HEK293 (cell line): ENCODE results near the gene TPI1.
A peak's percentile ranks its signal among the peaks of the same experiment; 100 is the strongest.

ENCODE experiments used
- ATF2 ChIP-seq: fragments of 450-650 bp; formaldehyde crosslinking; IDR thresholded peaks from 2 replicates; pipeline ENCODE4 v1.5.1; 2016; ENCODE audit warnings: missing biosample characterization, missing genetic modification characterization, low read depth
- GLIS1 ChIP-seq: fragments of 450-650 bp; formaldehyde crosslinking; IDR thresholded peaks from 2 replicates; pipeline ENCODE4 v1.5.1; 2016; ENCODE audit warnings: missing biosample characterization, missing genetic modification characterization
- GLIS2 ChIP-seq: fragments of 450-650 bp; formaldehyde crosslinking; IDR thresholded peaks from 2 replicates; pipeline ENCODE4 v1.5.1; 2016; ENCODE audit warnings: missing biosample characterization, missing genetic modification characterization
- KLF17 ChIP-seq: fragments of 450-650 bp; formaldehyde crosslinking; IDR thresholded peaks from 2 replicates; pipeline ENCODE4 v1.5.1; 2016; ENCODE audit warnings: missing biosample characterization, missing genetic modification characterization
- OVOL3 ChIP-seq: fragments of 450-650 bp; formaldehyde crosslinking; IDR thresholded peaks from 2 replicates; pipeline ENCODE4 v1.5.1; 2016; ENCODE audit warnings: missing biosample characterization, missing genetic modification characterization
- PRDM2 ChIP-seq: fragments of 450-650 bp; formaldehyde crosslinking; IDR thresholded peaks from 2 replicates; pipeline ENCODE4 v1.5.1; 2016; ENCODE audit warnings: missing biosample characterization, missing genetic modification characterization, borderline replicate concordance
- REST ChIP-seq: fragments of 450-650 bp; formaldehyde crosslinking; IDR thresholded peaks from 2 replicates; pipeline ENCODE4 v1.5.1; 2016; ENCODE audit warnings: missing biosample characterization, missing genetic modification characterization
- SALL2 ChIP-seq: fragments of 450-650 bp; formaldehyde crosslinking; IDR thresholded peaks from 2 replicates; pipeline ENCODE4 v1.5.0; 2017; ENCODE audit warnings: missing biosample characterization, mild to moderate bottlenecking, missing genetic modification characterization, borderline replicate concordance
- SP3 ChIP-seq: fragments of 450-650 bp; formaldehyde crosslinking; IDR thresholded peaks from 2 replicates; pipeline ENCODE4 v1.5.1; 2016; ENCODE audit warnings: missing biosample characterization, missing genetic modification characterization
- ZBTB21 ChIP-seq: fragments of 450-650 bp; formaldehyde crosslinking; IDR thresholded peaks from 2 replicates; pipeline ENCODE4 v1.5.1; 2017; ENCODE audit warnings: missing biosample characterization, missing genetic modification characterization
- ZBTB26 ChIP-seq: fragments of 450-650 bp; formaldehyde crosslinking; optimal IDR thresholded peaks from 2 replicates; pipeline ENCODE3; 2016; ENCODE audit warnings: missing biosample characterization, mild to moderate bottlenecking, missing genetic modification characterization
- ZEB2 ChIP-seq: fragments of 450-650 bp; formaldehyde crosslinking; IDR thresholded peaks from 2 replicates; pipeline ENCODE4 v1.5.1; 2016; ENCODE audit warnings: missing biosample characterization, missing genetic modification characterization
- ZIC2 ChIP-seq: fragments of 450-650 bp; formaldehyde crosslinking; IDR thresholded peaks from 2 replicates; pipeline ENCODE4 v1.5.1; 2016; ENCODE audit warnings: missing biosample characterization, missing genetic modification characterization
- ZNF133 ChIP-seq: fragments of 450-650 bp; formaldehyde crosslinking; IDR thresholded peaks from 2 replicates; pipeline ENCODE4 v1.5.1; 2016; ENCODE audit warnings: missing biosample characterization, missing genetic modification characterization
- ZNF18 ChIP-seq: fragments of 450-650 bp; formaldehyde crosslinking; IDR thresholded peaks from 2 replicates; pipeline ENCODE4 v1.5.1; 2016; ENCODE audit warnings: missing biosample characterization, missing genetic modification characterization
- ZNF362 ChIP-seq: fragments of 450-650 bp; formaldehyde crosslinking; IDR thresholded peaks from 2 replicates; pipeline ENCODE4 v1.5.1; 2016; ENCODE audit warnings: missing biosample characterization, missing genetic modification characterization
- ZNF366 ChIP-seq: fragments of 450-650 bp; formaldehyde crosslinking; conservative IDR thresholded peaks from 2 replicates; pipeline ENCODE4 v1.5.1; 2016; ENCODE audit warnings: missing biosample characterization, missing genetic modification characterization
- ZNF416 ChIP-seq: fragments of 450-650 bp; formaldehyde crosslinking; IDR thresholded peaks from 2 replicates; pipeline ENCODE4 v1.5.1; 2016; ENCODE audit warnings: missing biosample characterization, missing genetic modification characterization
- ZNF571 ChIP-seq: fragments of 450-650 bp; formaldehyde crosslinking; IDR thresholded peaks from 2 replicates; pipeline ENCODE4 v1.5.0; 2017; ENCODE audit warnings: missing biosample characterization, missing genetic modification characterization
- ZNF660 ChIP-seq: fragments of 450-650 bp; IDR thresholded peaks from 2 replicates; pipeline ENCODE4 v1.5.1; 2018; ENCODE audit warnings: missing biosample characterization, mild to moderate bottlenecking, missing genetic modification characterization
- ZNF792 ChIP-seq: fragments of 450-650 bp; formaldehyde crosslinking; IDR thresholded peaks from 2 replicates; pipeline ENCODE4 v1.5.1; 2016; ENCODE audit warnings: missing biosample characterization, missing genetic modification characterization
- ZSCAN23 ChIP-seq: fragments of 450-650 bp; formaldehyde crosslinking; IDR thresholded peaks from 2 replicates; pipeline ENCODE4 v1.5.1; 2016; ENCODE audit warnings: missing biosample characterization, missing genetic modification characterization

TPI1 gene

GRCh38 chr12:6828781-6829535 lies 38.4 kb upstream of the TPI1 start (continued):
- TF ChIP-seq PRDM2 (tag by site-specific recombination) (peak; percentile 97), ZSCAN23 (tag by site-specific recombination) (0 out of 2 replicates have a peak, but pooled peaks have one; percentile 69), ATF2 (tag by site-specific recombination) (no peak), ZBTB21 (peak; percentile 43; the same call in 1 of the 2 replicates), ZNF133 (peak; percentile 58; the same call in 1 of the 2 replicates), ZNF571 (tag by site-specific recombination) (no peak), ZNF362 (tag by site-specific recombination) (no peak), ZNF18 (tag by site-specific recombination) (peak; percentile 97), GLIS1 (tag by site-specific recombination) (peak; percentile 6; the same call in 1 of the 2 replicates), ZNF660 (0 out of 2 replicates have a peak, but pooled peaks have one; percentile 39), OVOL3 (tag by site-specific recombination) (peak; percentile 17; the same call in 1 of the 2 replicates), SP3 (tag by site-specific recombination) (peak; percentile 73), KLF17 (tag by site-specific recombination) (peak; percentile 69; the same call in 1 of the 2 replicates), ZNF792 (tag by site-specific recombination) (peak; percentile 68; the same call in 1 of the 2 replicates), ZNF366 (tag by site-specific recombination) (peak; percentile 90), ZIC2 (tag by site-specific recombination) (peak; percentile 81), SALL2 (tag by site-specific recombination) (no peak), GLIS2 (tag by site-specific recombination) (peak; percentile 72), REST (tag by site-specific recombination) (peak; percentile 59; the same call in 1 of the 2 replicates), ZEB2 (peak; percentile 90; the same call in 1 of the 2 replicates), ZBTB26 (tag by site-specific recombination) (peak; percentile 94), ZNF416 (no peak)
